H9 (cell line): ENCODE results near the gene ALDH1A1. TPM values are rescaled to one million over a fixed set of nuclear protein-coding genes. Genes with fewer than 3 reads are reported as not detected.

Experiments used
- DNase-seq: peaks from one replicate; pipeline ENCODE4 v3.0.0-alpha.2; 2017
- H2AFZ ChIP-seq: one replicate; pipeline ENCODE4 v1.6.1; 2013; ENCODE audit warnings: mild to moderate bottlenecking, low read length, control low read depth, moderate library complexity
- H2AK5ac ChIP-seq: 2 replicates; pipeline ENCODE4 v1.6.1; 2013; ENCODE audit warnings: low read length, control low read depth, mixed read lengths; ENCODE audit not compliant: insufficient read length
- H2BK120ac ChIP-seq: one replicate; pipeline ENCODE4 v1.6.1; 2013; ENCODE audit warnings: low read depth, mild to moderate bottlenecking, low read length, control low read depth, inconsistent platforms; ENCODE audit not compliant: poor library complexity, severe bottlenecking
- H2BK12ac ChIP-seq: 2 replicates; pipeline ENCODE4 v1.6.1; 2013; ENCODE audit warnings: low read length, control low read depth, mixed read lengths, low read depth; ENCODE audit not compliant: insufficient read length
- H2BK15ac ChIP-seq: 2 replicates; pipeline ENCODE4 v1.6.1; 2013; ENCODE audit warnings: low read depth, low read length, control low read depth
- H2BK20ac ChIP-seq: one replicate; pipeline ENCODE4 v1.6.1; 2013; ENCODE audit warnings: low read depth, mild to moderate bottlenecking, low read length, control low read depth, inconsistent platforms; ENCODE audit not compliant: poor library complexity, severe bottlenecking
- H2BK5ac ChIP-seq: 2 replicates; pipeline ENCODE4 v1.6.1; 2013; ENCODE audit warnings: low read length, control low read depth, mixed read lengths; ENCODE audit not compliant: insufficient read length
- H3K14ac ChIP-seq: 2 replicates; pipeline ENCODE4 v1.6.1; 2013; ENCODE audit warnings: low read length, control low read depth; ENCODE audit not compliant: insufficient read depth
- H3K18ac ChIP-seq: 2 replicates; pipeline ENCODE4 v1.6.1; 2013; ENCODE audit warnings: low read depth, mild to moderate bottlenecking, mixed read lengths, low read length, control low read depth; ENCODE audit not compliant: insufficient read length
- H3K23ac ChIP-seq: 2 replicates; pipeline ENCODE4 v1.6.1; 2013; ENCODE audit warnings: low read length, control low read depth, mixed read lengths, low read depth; ENCODE audit not compliant: insufficient read length
- H3K23me2 ChIP-seq: 2 replicates; pipeline ENCODE4 v1.6.1; 2013; ENCODE audit warnings: low read depth, mild to moderate bottlenecking, mixed read lengths, low read length, control low read depth; ENCODE audit not compliant: insufficient read length, poor library complexity, severe bottlenecking
- H3K27ac ChIP-seq: 2 replicates; pipeline ENCODE4 v1.5.1; 2013; ENCODE audit warnings: low read length, control low read depth, mixed read lengths, low read depth; ENCODE audit not compliant: insufficient read length
- H3K27me3 ChIP-seq: 2 replicates; pipeline ENCODE4 v1.6.1; 2013; ENCODE audit warnings: low read length, control low read depth, inconsistent platforms; ENCODE audit not compliant: insufficient read depth
- H3K4ac ChIP-seq: 2 replicates; pipeline ENCODE4 v1.6.1; 2013; ENCODE audit warnings: low read depth, mild to moderate bottlenecking, control low read depth, inconsistent platforms, low read length, moderate library complexity
- H3K4me1 ChIP-seq: 2 replicates; pipeline ENCODE4 v1.6.1; 2013; ENCODE audit warnings: low read length, control low read depth, inconsistent platforms; ENCODE audit not compliant: insufficient read depth
- H3K4me2 ChIP-seq: 2 replicates; pipeline ENCODE4 v1.6.1; 2013; ENCODE audit warnings: low read length, control low read depth, mixed read lengths; ENCODE audit not compliant: insufficient read length, insufficient read depth
- H3K56ac ChIP-seq: 2 replicates; pipeline ENCODE4 v1.6.1; 2013; ENCODE audit warnings: low read depth, mild to moderate bottlenecking, mixed read lengths, low read length, control low read depth; ENCODE audit not compliant: insufficient read length
- H3K79me1 ChIP-seq: 2 replicates; pipeline ENCODE4 v1.6.1; 2013; ENCODE audit warnings: low read depth, mild to moderate bottlenecking, moderate library complexity, low read length, control low read depth, inconsistent platforms; ENCODE audit not compliant: insufficient read depth, poor library complexity, severe bottlenecking
- H3K79me2 ChIP-seq: 2 replicates; pipeline ENCODE4 v1.6.1; 2013; ENCODE audit warnings: low read length, control low read depth, inconsistent platforms; ENCODE audit not compliant: insufficient read depth
- H3K9ac ChIP-seq: 2 replicates; pipeline ENCODE4 v1.6.1; 2013; ENCODE audit warnings: low read length, control low read depth, mixed read lengths; ENCODE audit not compliant: insufficient read length; ENCODE audit errors: extremely low read depth
- H3K9me3 ChIP-seq: one replicate; pipeline ENCODE4 v1.6.1; 2013; ENCODE audit warnings: low read depth, low read length, inconsistent platforms; ENCODE audit not compliant: control insufficient read depth
- H3T11ph ChIP-seq: one replicate; pipeline ENCODE4 v1.6.1; 2013; ENCODE audit warnings: mild to moderate bottlenecking, low read length, control low read depth, inconsistent platforms
- H4K20me1 ChIP-seq: one replicate; pipeline ENCODE4 v1.6.1; 2013; ENCODE audit not compliant: control insufficient read depth, insufficient read length, insufficient read depth
- H4K5ac ChIP-seq: 2 replicates; pipeline ENCODE4 v1.6.1; 2013; ENCODE audit warnings: low read depth, mild to moderate bottlenecking, mixed read lengths, low read length, control low read depth; ENCODE audit not compliant: insufficient read length
- H4K8ac ChIP-seq: replicated peaks from 2 replicates; pipeline ENCODE4 v1.6.1; 2013; ENCODE audit warnings: low read length, control low read depth, mixed read lengths, low read depth; ENCODE audit not compliant: insufficient read length
- H4K91ac ChIP-seq: 2 replicates; pipeline ENCODE4 v1.6.1; 2013; ENCODE audit warnings: low read depth, mild to moderate bottlenecking, moderate library complexity, mixed read lengths, low read length, control low read depth; ENCODE audit not compliant: insufficient read length
- H3K27ac Mint-ChIP-seq, 3 experiments: 2 replicates in 2 of 3; 3 replicates in 1 of 3; pipeline ENCODE4 v1.8.0; 2020 to 2021; ENCODE audit warnings: mixed read lengths in 3 of 3, mild to moderate bottlenecking in 1 of 3, moderate library complexity in 1 of 3
- H3K27me3 Mint-ChIP-seq: 2 replicates; pipeline ENCODE4 v1.8.0; 2021; ENCODE audit warnings: low read depth, mild to moderate bottlenecking, moderate library complexity, mixed read lengths
- H3K36me3 Mint-ChIP-seq, 3 experiments: 2 replicates in 2 of 3; 3 replicates in 1 of 3; pipeline ENCODE4 v1.8.0; 2020 to 2021; ENCODE audit warnings: low read depth in 3 of 3, mixed read lengths in 3 of 3; ENCODE audit not compliant: insufficient read depth in 1 of 3
- H3K4me1 Mint-ChIP-seq, 2 experiments: 2 replicates each; pipeline ENCODE4 v1.8.0; 2020; ENCODE audit warnings: mixed read lengths in 2 of 2
- H3K4me3 Mint-ChIP-seq, 2 experiments: 2 replicates in 1 of 2; 3 replicates in 1 of 2; pipeline ENCODE4 v1.8.0; 2020 to 2021; ENCODE audit warnings: mild to moderate bottlenecking in 2 of 2, mixed read lengths in 2 of 2, moderate library complexity in 1 of 2
- H3K9me3 Mint-ChIP-seq, 2 experiments: 2 replicates in 1 of 2; 3 replicates in 1 of 2; pipeline ENCODE4 v1.8.0; 2020; ENCODE audit warnings: mild to moderate bottlenecking in 2 of 2, mixed read lengths in 2 of 2, moderate library complexity in 1 of 2
- WGBS: extraction: QIAGEN DNeasy Blood & Tissue Kit; methylation state at CpG from one replicate; pipeline ENCODE4 v1.1.7; 2013; ENCODE audit warnings: missing lambda C conversion rate, low lambda C conversion rate, mixed read lengths; ENCODE audit not compliant: insufficient read length; ENCODE audit errors: extremely low coverage; 5-methylcytosine and 5-hydroxymethylcytosine counted together
- total RNA-seq: library from RNA; stranded (reverse); gene quantifications from 2 replicates; pipeline ENCODE4 v1.2.1, GENCODE V29; 2021
- TF ChIP-seq, protein P1 (sequence below): fragments of 200-600 bp; sonication (generic); conservative IDR thresholded peaks from 3 replicates; pipeline ENCODE4 v1.8.0; 2021; ENCODE audit warnings: antibody characterized with exemption, mild to moderate bottlenecking

The ALDH1A1 gene
- total RNA-seq, 1 experiment from 2014 or later = 1.1 TPM

DNA sequence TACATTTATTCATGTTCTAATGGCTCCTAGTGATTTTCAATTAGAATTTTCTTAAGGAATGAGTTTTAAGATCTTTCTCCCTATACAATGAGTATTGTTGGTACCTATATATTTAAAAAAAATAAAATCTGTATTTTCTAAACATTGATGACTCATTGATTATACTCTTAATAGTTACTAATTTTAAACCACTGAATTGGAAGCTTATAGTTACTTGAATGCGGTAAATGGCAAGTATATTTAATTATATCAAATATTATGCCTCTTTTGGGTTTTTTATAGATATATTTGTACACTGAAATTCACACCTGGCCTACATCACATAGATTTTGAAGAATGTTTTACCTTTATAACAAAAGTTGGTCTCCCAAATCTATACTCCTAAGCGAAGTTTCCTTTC lies 38.9 kb upstream of the ALDH1A1 start:
- Mint-ChIP-seq H3K4me1 (peaks cover 4 to 7% of the 10 kb centered on the region in 2 experiments), H3K27ac (no peak overlapping the region), H3K36me3 (no peaks in the 10 kb centered on the region), H3K9me3 (no peaks in the 10 kb centered on the region), H3K4me3 (no peak overlapping the region), H3K27me3 (no peaks in the 10 kb centered on the region)
- Histone ChIP-seq H4K5ac (no peak overlapping the region), H2AFZ (no peak overlapping the region), H4K91ac (no peak overlapping the region), H2BK15ac (no peak overlapping the region), H4K20me1 (no peaks in the 10 kb centered on the region), H3K79me1 (no peaks in the 10 kb centered on the region), H3K79me2 (no peaks in the 10 kb centered on the region), H2AK5ac (no peak overlapping the region), H3K9ac (no peak overlapping the region), H2BK12ac (no peak overlapping the region), H4K8ac (no peak overlapping the region), H3K23me2 (no peaks in the 10 kb centered on the region), H3K56ac (no peak overlapping the region), H3K4me2 (no peak overlapping the region), H2BK5ac (no peak overlapping the region), H3K23ac (no peak overlapping the region), H3K14ac (no peak overlapping the region), H3K18ac (no peak overlapping the region), H3K27ac (no peak overlapping the region), H2BK120ac (no peak overlapping the region), H3T11ph (no peak overlapping the region), H3K4ac (no peak overlapping the region), H2BK20ac (no peak overlapping the region), H3K9me3 (no peaks in the 10 kb centered on the region), H3K27me3 (no peaks in the 10 kb centered on the region), H3K4me1 (no peaks in the 10 kb centered on the region)
- TF ChIP-seq, protein P1, sequence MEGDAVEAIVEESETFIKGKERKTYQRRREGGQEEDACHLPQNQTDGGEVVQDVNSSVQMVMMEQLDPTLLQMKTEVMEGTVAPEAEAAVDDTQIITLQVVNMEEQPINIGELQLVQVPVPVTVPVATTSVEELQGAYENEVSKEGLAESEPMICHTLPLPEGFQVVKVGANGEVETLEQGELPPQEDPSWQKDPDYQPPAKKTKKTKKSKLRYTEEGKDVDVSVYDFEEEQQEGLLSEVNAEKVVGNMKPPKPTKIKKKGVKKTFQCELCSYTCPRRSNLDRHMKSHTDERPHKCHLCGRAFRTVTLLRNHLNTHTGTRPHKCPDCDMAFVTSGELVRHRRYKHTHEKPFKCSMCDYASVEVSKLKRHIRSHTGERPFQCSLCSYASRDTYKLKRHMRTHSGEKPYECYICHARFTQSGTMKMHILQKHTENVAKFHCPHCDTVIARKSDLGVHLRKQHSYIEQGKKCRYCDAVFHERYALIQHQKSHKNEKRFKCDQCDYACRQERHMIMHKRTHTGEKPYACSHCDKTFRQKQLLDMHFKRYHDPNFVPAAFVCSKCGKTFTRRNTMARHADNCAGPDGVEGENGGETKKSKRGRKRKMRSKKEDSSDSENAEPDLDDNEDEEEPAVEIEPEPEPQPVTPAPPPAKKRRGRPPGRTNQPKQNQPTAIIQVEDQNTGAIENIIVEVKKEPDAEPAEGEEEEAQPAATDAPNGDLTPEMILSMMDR = no peak
- no peak for DNase-seq
- no CpG with 5 or more reads among the region's 2 CpGs for WGBS
